Kidney (tissue), 14 donors: ENCODE measurements around the gene KLK10. TPM values are rescaled to one million over a fixed set of nuclear protein-coding genes. Genes with fewer than 3 reads are reported as not detected.
A peak's percentile ranks its signal among the peaks of the same experiment; 100 is the strongest.

Experiments used
- DNase-seq, 5 donors: peaks; one replicate each; pipeline ENCODE4 v3.0.0-alpha.2; 2013 to 2020
- FAIRE-seq: peaks from 2 replicates; lab custom pipeline; 2012; peaks lifted over from hg19 to GRCh38; lab: Jason Lieb, UNC
- H3K27ac ChIP-seq, 2 donors: one replicate each; pipeline ENCODE4 v1.7.0; 2013; ENCODE audit warnings: low read depth in 2 of 2, low read length in 2 of 2, inconsistent platforms in 1 of 2
- H3K27me3 ChIP-seq: one replicate; pipeline ENCODE4 v1.7.1; 2013; ENCODE audit warnings: low read length, inconsistent platforms; ENCODE audit not compliant: control insufficient read depth, insufficient read depth
- H3K36me3 ChIP-seq, 3 donors: one replicate each; pipeline versions ENCODE4 v1.7.0 to v1.7.1; 2013; ENCODE audit warnings: low read length in 3 of 3, control low read depth in 1 of 3, inconsistent platforms in 1 of 3; ENCODE audit not compliant: insufficient read depth in 3 of 3, control insufficient read depth in 2 of 3
- H3K4me1 ChIP-seq, 3 donors: one replicate each; pipeline versions ENCODE4 v1.7.0 to v1.7.1; 2013; ENCODE audit warnings: low read length in 3 of 3, inconsistent platforms in 1 of 3, low read depth in 1 of 3; ENCODE audit not compliant: control insufficient read depth in 2 of 3, insufficient read depth in 2 of 3
- H3K4me3 ChIP-seq, 3 donors: one replicate each; pipeline versions ENCODE4 v1.7.0 to v1.8.1; 2013; ENCODE audit warnings: low read length in 3 of 3, control low read depth in 1 of 3, inconsistent platforms in 1 of 3
- H3K9ac ChIP-seq, 3 donors: one replicate each; pipeline versions ENCODE4 v1.7.0 to v1.7.1; 2013; ENCODE audit warnings: low read length in 3 of 3, control low read depth in 1 of 3, inconsistent platforms in 1 of 3
- H3K9me3 ChIP-seq, 3 donors: one replicate each; pipeline versions ENCODE4 v1.7.0 to v1.7.1; 2013; ENCODE audit warnings: low read length in 3 of 3, control low read depth in 1 of 3, inconsistent platforms in 1 of 3; ENCODE audit not compliant: control insufficient read depth in 2 of 3, insufficient read depth in 1 of 3
- intact Hi-C: fragments of 100-400 bp; cut with DNase I; formaldehyde crosslinking; loops from one replicate; pipeline ENCODE4 v1.11.1; 2022
- polyA plus RNA-seq: library from polyadenylated mRNA; stranded (reverse); fragments of 350-450 nt; fragmentation: Illumina TruSeq; extraction: RNeasy Lipid Tissue Mini Kit (QIAGEN cat#74804); gene quantifications from one replicate; pipeline ENCODE4 v1.2.3, GENCODE V29; 2014; ENCODE audit warnings: low read depth, low replicate concordance; ENCODE audit not compliant: insufficient read depth
- total RNA-seq: library from RNA; stranded (reverse); fragmentation: NEBNext Ultra II Directional; extraction: Animal tissue kit (Norgen Biotek cat#: 25700); gene quantifications from one replicate; pipeline ENCODE4 v1.2.1, GENCODE V29; 2021
- TF ChIP-seq, protein P1 (sequence below): IDR thresholded peaks from 3 replicates; pipeline ENCODE4 v1.5.1; 2012; ENCODE audit warnings: mild to moderate bottlenecking, moderate library complexity, borderline replicate concordance; ENCODE audit not compliant: insufficient read depth; ENCODE audit errors: extremely low read depth
- donor health status: control.
- donor health status: control.
- donor health status: control.
- donor health status: control.
- donor health status: control.
- donor health status: DM: yes; HTN: yes; CAD: no.
- donor health status: Normal renal cell carcinoma (clear cell type).

KLK10 gene
- total and polyA plus RNA-seq, 2 donors from 2014 or later, result 0.63 TPM; not detected in 1

DNA sequence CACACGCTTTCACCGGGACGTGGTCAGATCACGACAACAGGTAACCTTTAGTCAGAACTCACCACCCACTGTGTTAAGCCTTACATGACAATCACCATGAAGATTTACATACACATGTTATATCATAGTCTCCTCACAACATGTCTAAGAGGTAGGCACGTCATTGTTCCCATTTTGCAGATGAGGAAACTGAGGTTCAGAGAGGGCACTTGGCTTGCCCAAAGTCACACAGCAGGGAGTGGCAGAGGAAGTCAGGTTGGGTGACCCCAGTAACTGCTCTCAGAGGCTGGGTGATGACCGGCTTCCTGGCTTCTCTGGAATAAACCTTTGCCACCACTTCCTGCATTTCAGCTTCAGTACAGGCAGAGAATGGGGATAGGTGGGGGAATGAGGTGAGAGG, 5.3 kb downstream of the KLK10 start:
- DNase-seq (peak in 1 of 5 donors; percentile 15), FAIRE-seq (no peak)
- no peaks in the 10 kb centered on the region for H3K9me3 ChIP-seq
- TF ChIP-seq, protein P1, sequence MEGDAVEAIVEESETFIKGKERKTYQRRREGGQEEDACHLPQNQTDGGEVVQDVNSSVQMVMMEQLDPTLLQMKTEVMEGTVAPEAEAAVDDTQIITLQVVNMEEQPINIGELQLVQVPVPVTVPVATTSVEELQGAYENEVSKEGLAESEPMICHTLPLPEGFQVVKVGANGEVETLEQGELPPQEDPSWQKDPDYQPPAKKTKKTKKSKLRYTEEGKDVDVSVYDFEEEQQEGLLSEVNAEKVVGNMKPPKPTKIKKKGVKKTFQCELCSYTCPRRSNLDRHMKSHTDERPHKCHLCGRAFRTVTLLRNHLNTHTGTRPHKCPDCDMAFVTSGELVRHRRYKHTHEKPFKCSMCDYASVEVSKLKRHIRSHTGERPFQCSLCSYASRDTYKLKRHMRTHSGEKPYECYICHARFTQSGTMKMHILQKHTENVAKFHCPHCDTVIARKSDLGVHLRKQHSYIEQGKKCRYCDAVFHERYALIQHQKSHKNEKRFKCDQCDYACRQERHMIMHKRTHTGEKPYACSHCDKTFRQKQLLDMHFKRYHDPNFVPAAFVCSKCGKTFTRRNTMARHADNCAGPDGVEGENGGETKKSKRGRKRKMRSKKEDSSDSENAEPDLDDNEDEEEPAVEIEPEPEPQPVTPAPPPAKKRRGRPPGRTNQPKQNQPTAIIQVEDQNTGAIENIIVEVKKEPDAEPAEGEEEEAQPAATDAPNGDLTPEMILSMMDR, result no peak
- intact Hi-C loops, result no loop called here
- H3K4me3 ChIP-seq, result no peak overlapping the region
- no peaks in the 10 kb centered on the region for H3K36me3 ChIP-seq
- no peaks in the 10 kb centered on the region for H3K4me1 ChIP-seq
- H3K9ac ChIP-seq, result no peak overlapping the region
- H3K27me3 ChIP-seq, result peaks cover 8% of the 10 kb centered on the region
- no peak overlapping the region for H3K27ac ChIP-seq

DNA sequence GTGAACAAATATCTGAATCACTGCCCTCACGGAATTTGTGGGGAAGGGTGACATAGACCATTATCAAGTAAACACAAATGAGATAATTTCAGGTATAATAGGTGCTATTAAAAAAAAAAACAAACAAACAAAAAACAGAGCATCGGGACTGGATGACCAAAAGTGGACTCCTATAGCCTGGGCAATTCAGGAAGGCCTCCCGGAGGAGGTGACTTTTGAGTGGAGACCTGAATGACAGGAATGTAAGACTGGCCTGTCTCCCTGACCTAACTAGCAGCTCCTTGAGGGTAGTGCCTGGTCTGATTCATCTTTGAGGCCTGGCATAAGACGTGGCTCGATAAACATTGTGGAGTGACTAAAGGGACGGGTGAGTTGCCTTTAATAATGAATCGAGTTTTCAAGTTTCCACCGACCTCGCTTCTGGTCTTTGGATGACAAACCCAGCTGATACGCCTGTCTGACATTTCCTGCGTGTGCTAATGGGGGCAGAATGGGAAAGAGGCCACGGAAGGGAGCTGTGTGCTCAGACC, 6.8 kb downstream of the KLK10 start:
- Histone ChIP-seq H3K4me1 (no peaks in the 10 kb centered on the region), H3K36me3 (no peaks in the 10 kb centered on the region), H3K9me3 (no peaks in the 10 kb centered on the region), H3K27me3 (peaks cover 8% of the 10 kb centered on the region), H3K4me3 (no peak overlapping the region), H3K27ac (no peak overlapping the region), H3K9ac (no peak overlapping the region)
- FAIRE-seq (no peak), DNase-seq (peak in 1 of 5 donors; percentile 14)
- TF ChIP-seq, protein P1, result no peak
- intact Hi-C loops, result no loop called here

DNA sequence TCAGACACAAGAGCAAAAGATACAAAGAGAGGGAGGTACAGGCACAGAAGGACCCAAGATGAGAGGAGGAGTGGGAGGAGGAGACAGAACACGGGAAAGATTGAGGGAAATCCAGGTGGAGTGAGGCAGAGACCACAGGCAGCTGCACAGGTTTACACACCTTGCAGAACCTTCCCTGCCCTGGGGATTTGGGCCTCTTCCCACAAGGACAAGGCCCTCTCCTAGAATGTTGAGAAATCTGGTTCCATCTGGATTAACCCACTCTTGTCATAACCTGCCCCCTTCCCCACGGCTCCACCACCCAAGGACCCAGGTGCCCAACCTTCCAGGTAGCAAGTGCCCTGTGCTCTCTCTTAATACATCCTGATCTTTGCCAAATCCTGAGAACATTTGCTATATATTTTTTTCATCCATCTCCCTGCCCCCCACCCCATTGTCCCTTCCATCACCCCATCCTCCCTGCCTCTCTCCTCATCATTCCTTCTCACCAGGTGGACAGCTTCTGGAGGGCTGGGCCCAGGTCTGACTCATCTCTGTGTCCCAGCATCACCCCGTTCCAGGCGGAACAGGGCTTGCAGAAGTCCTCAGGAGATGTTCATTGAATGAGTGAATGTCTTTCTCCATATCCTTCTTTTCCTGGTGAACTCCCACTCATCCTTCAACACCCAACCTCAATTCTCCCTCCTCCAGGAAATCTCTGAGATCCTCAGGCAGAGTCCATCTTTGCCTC, 9.3 kb downstream of the KLK10 start:
- DNase-seq (no peak), FAIRE-seq (no peak)
- H3K27ac ChIP-seq, result no peak overlapping the region
- H3K4me1 ChIP-seq, result no peaks in the 10 kb centered on the region
- H3K27me3 ChIP-seq, result no peaks in the 10 kb centered on the region
- H3K9ac ChIP-seq, result no peak overlapping the region
- no peaks in the 10 kb centered on the region for H3K9me3 ChIP-seq
- TF ChIP-seq, protein P1, result no peak
- intact Hi-C loops, result no loop called here
- no peak overlapping the region for H3K4me3 ChIP-seq
- no peaks in the 10 kb centered on the region for H3K36me3 ChIP-seq
